K562 (cell line): ENCODE measurements around the gene RORC.

ENCODE experiments used
- FOS ChIP-seq: IDR thresholded peaks from 3 replicates; pipeline ENCODE4 v1.6.1; 2011; ENCODE audit not compliant: insufficient read length; ENCODE audit errors: extremely low read depth
- GATA2 ChIP-seq: sonication (generic); formaldehyde crosslinking; IDR thresholded peaks from 2 replicates; pipeline ENCODE4 v1.4.0; 2020; ENCODE audit warnings: mild to moderate bottlenecking, missing genetic modification reagents
- U2AF2 ChIP-seq: fragments of 200-400 bp; formaldehyde crosslinking; optimal IDR thresholded peaks from 2 replicates; pipeline ENCODE3; 2017; ENCODE audit warnings: low read depth, mild to moderate bottlenecking, low read length
- ZC3H8 ChIP-seq: fragments of 450-650 bp; IDR thresholded peaks from 2 replicates; pipeline ENCODE4 v1.6.1; 2017
- ZFP1 ChIP-seq: fragments of 450-650 bp; formaldehyde crosslinking; IDR thresholded peaks from 2 replicates; pipeline ENCODE4 v1.4.0; 2020; ENCODE audit warnings: mild to moderate bottlenecking, mixed read lengths
- ZNF561 ChIP-seq: fragments of 450-650 bp; formaldehyde crosslinking; conservative IDR thresholded peaks from 2 replicates; pipeline ENCODE4 v1.4.0; 2020; ENCODE audit warnings: mild to moderate bottlenecking, moderate library complexity
- TF ChIP-seq, protein P1 (sequence below): fragments of 250-450 bp; sonication (Bioruptor Pico); IDR thresholded peaks from 2 replicates; pipeline ENCODE4 v1.5.0; 2021
- TF ChIP-seq, protein P2 (sequence below): sonication (generic); formaldehyde crosslinking; IDR thresholded peaks from 2 replicates; pipeline ENCODE4 v1.9.0; 2022; ENCODE audit warnings: mild to moderate bottlenecking, missing genetic modification reagents

GRCh38 chr1:151831256-151831591 lies 378 bp downstream of the RORC start:
- TF ChIP-seq FOS: no peak
- no peak for TF ChIP-seq ZC3H8
- no peak for TF ChIP-seq U2AF2
- no peak for TF ChIP-seq ZNF561 (CRISPR knock-in tag)
- TF ChIP-seq, protein P1, sequence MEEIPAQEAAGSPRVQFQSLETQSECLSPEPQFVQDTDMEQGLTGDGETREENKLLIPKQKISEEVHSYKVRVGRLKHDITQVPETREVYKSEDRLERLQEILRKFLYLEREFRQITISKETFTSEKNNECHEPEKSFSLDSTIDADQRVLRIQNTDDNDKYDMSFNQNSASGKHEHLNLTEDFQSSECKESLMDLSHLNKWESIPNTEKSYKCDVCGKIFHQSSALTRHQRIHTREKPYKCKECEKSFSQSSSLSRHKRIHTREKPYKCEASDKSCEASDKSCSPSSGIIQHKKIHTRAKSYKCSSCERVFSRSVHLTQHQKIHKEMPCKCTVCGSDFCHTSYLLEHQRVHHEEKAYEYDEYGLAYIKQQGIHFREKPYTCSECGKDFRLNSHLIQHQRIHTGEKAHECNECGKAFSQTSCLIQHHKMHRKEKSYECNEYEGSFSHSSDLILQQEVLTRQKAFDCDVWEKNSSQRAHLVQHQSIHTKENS (CRISPR knock-in tag): no peak
- no peak for TF ChIP-seq GATA2 (CRISPR knock-in tag)
- no peak for TF ChIP-seq ZFP1 (CRISPR knock-in tag)
- TF ChIP-seq, protein P2, sequence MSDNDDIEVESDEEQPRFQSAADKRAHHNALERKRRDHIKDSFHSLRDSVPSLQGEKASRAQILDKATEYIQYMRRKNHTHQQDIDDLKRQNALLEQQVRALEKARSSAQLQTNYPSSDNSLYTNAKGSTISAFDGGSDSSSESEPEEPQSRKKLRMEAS: no peak
